ENCODE measurements around the gene ZNF451.
"Not testable (repeated sequence)": the region's sequence is repeated elsewhere in the genome, so short reads cannot be mapped to it uniquely, and the experiment has no call there.

The ZNF451 gene

DNA sequence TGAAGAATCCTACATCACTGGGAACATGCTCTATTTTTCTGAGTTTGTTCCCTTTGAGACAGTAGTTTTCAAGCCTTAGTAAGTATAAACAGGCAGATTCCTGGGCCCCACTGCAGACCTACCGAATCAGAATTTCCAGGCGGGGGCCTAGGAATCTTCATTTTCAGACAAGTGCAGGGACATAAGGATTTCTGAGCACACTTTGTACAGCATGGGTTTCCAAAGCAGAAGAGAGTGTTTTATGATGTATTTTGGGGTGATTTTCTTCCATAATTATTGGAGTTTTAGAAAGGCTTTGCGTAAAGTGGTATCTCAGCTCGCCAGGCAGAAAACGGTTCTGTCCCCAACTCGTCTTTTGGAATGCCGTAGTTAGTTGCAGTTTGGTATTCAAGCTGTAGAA is 1.4 kb downstream of the ZNF451 start:
- not testable (repeated sequence) for DNase-seq (ENCODE audit: low read depth in 1 of 2, low spot score in 1 of 2)

DNA sequence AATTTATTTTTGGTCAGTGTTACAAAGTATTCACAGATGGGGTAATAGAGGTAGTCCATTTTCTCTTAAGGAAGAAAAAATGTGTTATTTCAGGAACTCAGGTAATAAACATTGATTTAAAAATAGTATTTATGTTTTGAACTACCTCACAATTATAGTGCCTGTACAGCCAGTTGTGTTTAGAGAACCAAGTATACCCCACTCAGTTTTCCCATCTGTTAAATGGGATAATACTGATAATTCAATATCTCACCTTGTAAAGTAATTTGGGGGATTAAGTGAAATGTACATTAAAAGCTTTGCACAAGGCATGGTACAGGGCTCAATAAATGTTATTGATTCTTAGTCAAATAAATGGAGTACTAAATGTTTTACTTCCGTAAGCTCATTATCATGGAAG is 4.7 kb downstream of the ZNF451 start:
- no peak for DNase-seq (ENCODE audit: low read depth in 1 of 2, low spot score in 1 of 2)

DNA sequence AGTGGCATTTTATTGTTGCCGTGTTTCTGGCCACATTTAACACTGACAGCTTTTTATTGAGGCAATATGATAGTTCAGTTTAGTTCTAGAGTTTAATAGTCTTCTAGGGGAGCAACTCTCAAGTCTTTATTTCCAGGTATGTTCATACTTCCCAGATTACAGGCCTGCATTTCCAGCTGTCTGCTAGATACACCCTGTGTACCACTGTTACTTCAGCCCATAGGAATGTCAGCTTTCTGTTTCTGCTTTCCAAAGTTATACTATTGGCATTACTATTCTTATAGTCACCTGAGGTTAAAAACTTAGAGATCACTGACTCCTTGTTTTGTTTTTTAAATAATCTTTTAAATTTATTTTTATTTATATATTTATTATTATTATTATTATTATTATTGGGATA is 7.6 kb downstream of the ZNF451 start:
- no peak for DNase-seq (ENCODE audit: low read depth in 1 of 2, low spot score in 1 of 2)

- no peak for DNase-seq (ENCODE audit: low read depth in 1 of 2, low spot score in 1 of 2)
Observed at GRCh38 chr6:57102976-57103375, 13.0 kb downstream of the ZNF451 start.

GRCh38 chr6:57104336-57104735 is 14.3 kb downstream of the ZNF451 start:
- no peak for DNase-seq (ENCODE audit: low read depth in 1 of 2, low spot score in 1 of 2)

DNA sequence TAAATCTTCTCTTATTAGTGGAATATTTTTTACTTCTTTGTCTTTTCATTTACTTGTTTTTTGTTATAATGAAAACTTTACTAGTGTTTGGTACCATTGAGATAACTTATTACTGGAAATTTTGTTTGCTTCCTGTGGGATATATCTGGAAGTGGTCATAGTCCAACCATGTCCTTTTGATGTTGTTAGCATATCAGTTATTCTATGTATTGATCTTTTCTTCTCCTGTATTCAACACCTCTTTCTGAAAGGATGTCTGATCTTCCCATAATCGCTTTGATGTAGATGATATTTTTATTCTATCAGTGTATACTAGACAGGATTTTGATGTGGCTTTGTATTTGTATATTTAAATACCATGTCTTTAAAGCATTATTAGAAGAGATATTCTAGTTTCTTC is 17.0 kb downstream of the ZNF451 start:
- no peak for DNase-seq (ENCODE audit: low read depth in 1 of 2, low spot score in 1 of 2)

GRCh38 chr6:57108691-57109090 is 18.7 kb downstream of the ZNF451 start:
- DNase-seq (ENCODE audit: low read depth in 1 of 2, low spot score in 1 of 2): no peak

GRCh38 chr6:57109880-57110279 is 19.9 kb downstream of the ZNF451 start:
- DNase-seq (ENCODE audit: low read depth in 1 of 2, low spot score in 1 of 2): no peak

DNA sequence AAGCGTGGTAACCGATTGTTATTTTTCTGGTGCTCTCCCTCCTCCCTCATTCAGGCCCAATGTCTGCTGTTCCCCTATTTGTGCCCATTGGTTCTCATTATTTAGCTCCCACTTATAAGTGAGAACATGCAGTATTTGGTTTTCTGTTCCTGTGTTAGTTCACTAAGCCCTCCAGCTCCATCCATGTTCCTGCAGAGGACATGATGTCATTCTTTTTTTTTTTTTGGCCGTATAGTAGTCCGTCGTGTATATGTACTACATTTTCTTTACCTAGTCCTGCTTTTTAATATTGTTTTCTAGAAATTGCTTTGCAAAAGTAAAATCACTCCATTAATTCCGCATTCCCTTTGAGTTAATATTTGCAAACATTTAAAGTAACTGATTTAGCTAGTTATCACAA is 23.1 kb downstream of the ZNF451 start:
- no peak for DNase-seq (ENCODE audit: low read depth in 1 of 2, low spot score in 1 of 2)

GRCh38 chr6:57116776-57117175 is 26.8 kb downstream of the ZNF451 start:
- DNase-seq (ENCODE audit: low read depth in 1 of 2, low spot score in 1 of 2): no peak

DNA sequence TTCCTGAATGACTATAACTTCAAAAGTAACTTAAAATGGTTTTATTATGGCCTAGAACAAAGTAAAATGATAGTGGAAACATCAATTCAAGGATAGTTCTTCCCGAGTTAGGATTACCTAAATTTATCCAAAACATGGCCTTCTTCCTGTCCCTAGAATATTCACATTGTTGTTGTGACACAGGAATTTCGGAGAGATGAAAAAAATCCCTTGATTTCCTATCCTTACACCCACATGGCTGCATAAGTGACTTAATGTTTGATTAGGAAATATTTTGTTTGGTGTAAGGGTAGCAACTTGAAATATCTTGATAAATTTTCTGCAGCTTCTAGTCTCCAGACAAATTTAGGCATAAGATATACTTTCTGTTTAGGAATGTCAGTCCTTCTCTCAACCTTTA is 27.8 kb downstream of the ZNF451 start:
- DNase-seq (ENCODE audit: low read depth in 1 of 2, low spot score in 1 of 2): no peak

DNA sequence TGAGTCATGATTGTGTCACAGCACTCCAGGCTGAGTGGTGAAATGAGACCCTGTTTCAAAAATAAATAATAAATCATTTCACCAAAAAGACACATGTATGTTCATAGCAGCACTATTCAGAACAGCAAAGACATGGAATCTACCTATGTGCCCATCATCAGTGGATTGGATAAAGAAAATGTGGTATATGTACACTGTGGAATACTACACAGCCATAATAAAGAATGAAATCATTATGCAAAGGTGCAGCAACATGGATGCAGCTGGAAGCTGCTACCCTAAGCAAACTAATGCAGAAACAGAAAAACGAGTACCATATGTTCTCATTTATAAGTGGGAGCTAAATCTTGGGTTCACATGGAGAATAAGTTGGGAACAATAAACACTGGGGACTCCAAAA is 33.1 kb downstream of the ZNF451 start:
- DNase-seq (ENCODE audit: low read depth in 1 of 2, low spot score in 1 of 2): no peak

- DNase-seq (ENCODE audit: low read depth in 1 of 2, low spot score in 1 of 2): no peak
Observed at GRCh38 chr6:57127763-57128162, 37.8 kb downstream of the ZNF451 start.

- no peak for DNase-seq (ENCODE audit: low read depth in 1 of 2, low spot score in 1 of 2)
Observed at GRCh38 chr6:57130661-57131177, 40.7 kb downstream of the ZNF451 start.

GRCh38 chr6:57134954-57135353 is 45.0 kb downstream of the ZNF451 start:
- no peak for DNase-seq (ENCODE audit: low read depth in 1 of 2, low spot score in 1 of 2)

GRCh38 chr6:57135885-57136284 is 45.9 kb downstream of the ZNF451 start:
- no peak for DNase-seq (ENCODE audit: low read depth in 1 of 2, low spot score in 1 of 2)

- no peak for DNase-seq (ENCODE audit: low read depth in 1 of 2, low spot score in 1 of 2)
Observed at GRCh38 chr6:57137350-57137749, 47.4 kb downstream of the ZNF451 start.

- DNase-seq (ENCODE audit: low read depth in 1 of 2, low spot score in 1 of 2): no peak
Observed at GRCh38 chr6:57138026-57138425, 48.0 kb downstream of the ZNF451 start.

DNA sequence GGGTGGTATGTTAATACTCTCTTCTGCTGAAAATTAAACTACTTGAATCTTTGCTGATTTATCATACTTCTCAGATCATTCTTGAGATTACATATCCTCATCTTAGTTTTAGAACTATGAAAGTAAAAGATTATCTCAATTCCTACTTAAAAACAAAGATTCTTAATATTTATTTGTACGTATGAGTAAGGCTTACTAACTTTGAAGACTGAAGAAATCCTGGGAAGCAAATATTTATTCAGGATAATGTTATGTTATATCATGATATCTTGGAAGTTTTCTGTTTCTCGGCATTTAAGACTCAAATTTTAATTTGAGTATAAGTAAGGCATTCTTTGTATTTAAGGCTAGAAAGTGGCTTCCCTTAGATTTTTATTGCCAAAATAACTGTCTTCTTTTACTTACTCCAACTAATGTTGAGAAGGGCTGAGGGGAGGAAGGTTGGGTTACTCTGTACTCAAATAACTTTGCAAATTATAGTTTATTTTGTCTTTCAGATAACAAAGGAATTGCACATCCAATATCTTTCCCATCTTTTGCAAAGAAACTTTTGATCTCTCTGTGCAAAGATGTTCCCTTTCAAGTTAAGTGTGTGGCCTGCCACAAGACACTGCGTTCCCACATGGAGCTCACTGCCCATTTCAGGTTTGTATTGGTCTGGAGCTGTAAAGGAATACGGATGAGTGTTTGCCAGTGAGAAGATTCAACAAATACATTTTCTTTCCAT is 51.6 kb downstream of the ZNF451 start:
- no peak for DNase-seq (ENCODE audit: low read depth in 1 of 2, low spot score in 1 of 2)

- DNase-seq (ENCODE audit: low read depth in 1 of 2, low spot score in 1 of 2): no peak
Observed at GRCh38 chr6:57142178-57142525, 52.2 kb downstream of the ZNF451 start.

GRCh38 chr6:57143690-57144089 is 53.7 kb downstream of the ZNF451 start:
- DNase-seq (ENCODE audit: low read depth in 1 of 2, low spot score in 1 of 2): no peak

DNA sequence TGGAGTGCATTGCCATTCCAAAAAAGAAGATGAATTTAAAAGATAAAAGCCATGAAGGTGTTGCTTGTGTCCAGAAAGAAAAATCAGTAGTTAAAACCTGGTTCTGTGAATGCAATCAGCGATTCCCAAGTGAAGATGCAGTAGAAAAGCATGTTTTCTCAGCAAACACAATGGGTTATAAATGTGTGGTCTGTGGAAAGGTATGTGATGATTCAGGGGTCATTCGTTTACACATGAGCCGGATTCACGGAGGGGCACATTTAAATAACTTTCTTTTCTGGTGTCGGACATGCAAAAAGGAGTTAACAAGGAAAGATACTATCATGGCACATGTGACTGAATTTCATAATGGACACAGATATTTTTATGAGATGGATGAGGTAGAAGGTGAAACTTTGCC is 57.4 kb downstream of the ZNF451 start:
- DNase-seq (ENCODE audit: low read depth in 1 of 2, low spot score in 1 of 2): no peak
